Karpas-422 (cell line): ENCODE data around the gene SMIM43. TPM values are rescaled to one million over a fixed set of nuclear protein-coding genes. Genes with fewer than 3 reads are reported as not detected.
"Not testable (repeated sequence)": the region's sequence is repeated elsewhere in the genome, so short reads cannot be mapped to it uniquely, and the experiment has no call there.

Source experiments
- DNase-seq: peaks from one replicate; pipeline ENCODE4 v3.0.0-alpha.2; 2015
- H2AFZ ChIP-seq: fragments of 200-600 bp; sonication (generic); 2 replicates; pipeline ENCODE4 v1.6.1; 2014; ENCODE audit warnings: antibody characterized with exemption, low read length, mixed read lengths
- H3K27ac ChIP-seq: fragments of 200-600 bp; sonication (generic); 2 replicates; pipeline ENCODE4 v1.5.1; 2014; ENCODE audit warnings: mild to moderate bottlenecking, low read length, moderate library complexity
- H3K27me3 ChIP-seq: fragments of 200-600 bp; sonication (generic); 2 replicates; pipeline ENCODE4 v1.6.1; 2014; ENCODE audit warnings: low read length, mixed read lengths
- H3K36me3 ChIP-seq: fragments of 200-600 bp; sonication (generic); 2 replicates; pipeline ENCODE4 v1.6.1; 2014; ENCODE audit warnings: low read length, mixed read lengths; ENCODE audit not compliant: insufficient read depth
- H3K4me1 ChIP-seq: fragments of 200-600 bp; sonication (generic); 2 replicates; pipeline ENCODE4 v1.6.1; 2014; ENCODE audit warnings: mild to moderate bottlenecking, low read length, mixed read lengths
- H3K4me2 ChIP-seq: fragments of 200-600 bp; sonication (generic); 2 replicates; pipeline ENCODE4 v1.6.1; 2014; ENCODE audit warnings: low read length, low read depth, mild to moderate bottlenecking; ENCODE audit not compliant: poor library complexity, severe bottlenecking
- H3K4me3 ChIP-seq: fragments of 200-600 bp; sonication (generic); 2 replicates; pipeline ENCODE4 v1.5.1; 2014; ENCODE audit warnings: mild to moderate bottlenecking, antibody characterized with exemption, low read length, mixed read lengths
- H3K79me2 ChIP-seq: fragments of 200-600 bp; sonication (generic); 2 replicates; pipeline ENCODE4 v1.6.1; 2014; ENCODE audit warnings: mild to moderate bottlenecking, low read length, mixed read lengths
- H3K9ac ChIP-seq: fragments of 200-600 bp; sonication (generic); 2 replicates; pipeline ENCODE4 v1.6.0; 2014; ENCODE audit warnings: low read length
- H3K9me2 ChIP-seq: fragments of 200-600 bp; sonication (generic), shearing (Covaris generic); replicated peaks from 2 replicates; pipeline ENCODE4 v1.6.0; 2014; ENCODE audit warnings: mild to moderate bottlenecking, low read length, moderate library complexity; ENCODE audit not compliant: insufficient read depth
- H3K9me3 ChIP-seq: fragments of 300-700, 200-600 bp; sonication (generic); 2 replicates; pipeline ENCODE4 v1.6.1; 2014; ENCODE audit warnings: low read length, mixed read lengths
- H4K20me1 ChIP-seq: fragments of 200-600 bp; sonication (generic); 2 replicates; pipeline ENCODE4 v1.6.1; 2014; ENCODE audit warnings: mild to moderate bottlenecking, antibody characterized with exemption, low read length, low read depth; ENCODE audit not compliant: insufficient read depth
- total RNA-seq: library from RNA; depleted of rRNA; stranded (reverse); fragments of >200 nt; shearing (Covaris generic); gene quantifications from 2 replicates; pipeline ENCODE4 v1.2.3, GENCODE V29; 2014; ENCODE audit warnings: low replicate concordance

Gene SMIM43
- total RNA-seq, 1 experiment from 2014 or later, result not detected

DNA sequence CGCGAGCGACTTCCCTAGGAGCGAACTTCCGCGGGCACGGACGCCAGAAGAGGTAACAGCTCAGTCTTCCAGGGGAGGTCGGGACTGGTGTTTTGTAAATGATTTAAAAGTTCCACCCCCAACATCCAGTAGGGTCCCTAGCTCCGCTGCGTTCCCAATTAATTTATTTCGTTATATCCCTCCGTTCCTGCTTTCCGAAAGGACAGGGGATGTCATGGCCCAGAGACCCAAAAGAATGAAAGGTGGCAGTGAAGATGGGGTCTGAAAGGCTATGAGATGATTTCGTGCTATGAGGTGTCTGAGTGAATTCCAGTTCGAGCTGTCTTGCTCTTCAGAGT, 373 bp upstream of the SMIM43 start:
- Histone ChIP-seq H3K4me3 (no peak overlapping the region), H3K9ac (no peak overlapping the region)

DNA sequence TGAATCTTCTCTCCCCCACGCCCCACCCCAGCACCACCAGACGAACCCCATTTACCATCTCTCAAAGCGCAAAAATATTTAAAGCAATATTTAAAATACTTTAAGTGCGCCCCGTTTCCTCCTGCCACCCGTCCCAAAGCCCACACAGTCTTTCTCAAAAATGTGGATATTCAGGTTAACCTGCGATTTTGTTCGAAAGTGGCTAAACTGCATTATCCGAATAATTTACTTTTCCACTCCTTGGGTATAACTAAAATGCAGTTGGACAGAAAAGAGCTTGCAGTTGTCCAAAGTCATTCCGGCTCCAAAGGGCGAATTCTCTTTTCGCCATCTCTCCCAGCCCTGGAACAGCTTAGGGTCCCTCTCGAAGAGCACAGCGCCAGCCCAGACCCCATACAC, 662 bp downstream of the SMIM43 start:
- no peaks in the 10 kb centered on the region for H3K9me3 ChIP-seq
- no peak overlapping the region for H3K4me2 ChIP-seq
- H3K4me1 ChIP-seq, result no peaks in the 10 kb centered on the region
- no peak overlapping the region for H3K9ac ChIP-seq
- no peaks in the 10 kb centered on the region for H3K36me3 ChIP-seq
- no peaks in the 10 kb centered on the region for H3K9me2 ChIP-seq
- no peaks in the 10 kb centered on the region for H4K20me1 ChIP-seq
- H3K79me2 ChIP-seq, result no peaks in the 10 kb centered on the region
- no peak overlapping the region for H3K27ac ChIP-seq
- no peak for DNase-seq
- H2AFZ ChIP-seq, result no peak overlapping the region
- no peak overlapping the region for H3K4me3 ChIP-seq
- no peaks in the 10 kb centered on the region for H3K27me3 ChIP-seq

More for the DNA sequence above, 373 bp upstream of the SMIM43 start:
- no peaks in the 10 kb centered on the region for H3K4me1 ChIP-seq
- H3K36me3 ChIP-seq, result no peaks in the 10 kb centered on the region
- no peak for DNase-seq
- no peaks in the 10 kb centered on the region for H3K79me2 ChIP-seq
- H3K4me2 ChIP-seq, result no peak overlapping the region
- H4K20me1 ChIP-seq, result no peaks in the 10 kb centered on the region
- H3K9me2 ChIP-seq, result no peaks in the 10 kb centered on the region
- H3K27me3 ChIP-seq, result no peaks in the 10 kb centered on the region
- no peak overlapping the region for H2AFZ ChIP-seq
- H3K27ac ChIP-seq, result no peak overlapping the region
- H3K9me3 ChIP-seq, result no peaks in the 10 kb centered on the region

DNA sequence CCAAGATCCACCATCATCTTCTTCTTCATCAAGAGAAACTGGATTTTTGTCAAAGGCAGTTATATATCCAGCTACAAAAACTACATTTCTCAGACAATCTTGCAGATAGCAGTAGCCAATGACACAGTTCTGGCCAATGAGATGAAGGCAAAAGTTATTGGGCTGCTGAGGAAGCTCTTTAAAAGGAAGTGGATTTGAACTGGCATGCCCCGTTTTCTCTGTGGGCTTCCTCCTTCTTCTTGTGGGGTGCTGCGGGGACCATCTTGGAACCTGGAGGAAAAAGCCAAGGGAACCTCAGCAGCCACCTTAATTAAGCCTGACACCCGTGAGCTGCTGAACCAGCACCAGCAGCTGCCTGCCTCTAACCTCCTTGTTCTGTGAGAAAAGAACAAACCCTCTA, 4.8 kb downstream of the SMIM43 start:
- Histone ChIP-seq H3K9me2 (no peaks in the 10 kb centered on the region), H3K4me3 (no peak overlapping the region), H3K4me1 (no peaks in the 10 kb centered on the region), H3K4me2 (peak overlapping the region; percentile 18), H3K27me3 (no peaks in the 10 kb centered on the region), H3K9me3 (no peaks in the 10 kb centered on the region), H3K27ac (no peak overlapping the region), H3K36me3 (no peaks in the 10 kb centered on the region), H3K9ac (no peak overlapping the region), H4K20me1 (no peaks in the 10 kb centered on the region), H3K79me2 (no peaks in the 10 kb centered on the region), H2AFZ (peak overlapping the region; percentile 53; the same call in 1 of the 2 replicates)
- no peak for DNase-seq

DNA sequence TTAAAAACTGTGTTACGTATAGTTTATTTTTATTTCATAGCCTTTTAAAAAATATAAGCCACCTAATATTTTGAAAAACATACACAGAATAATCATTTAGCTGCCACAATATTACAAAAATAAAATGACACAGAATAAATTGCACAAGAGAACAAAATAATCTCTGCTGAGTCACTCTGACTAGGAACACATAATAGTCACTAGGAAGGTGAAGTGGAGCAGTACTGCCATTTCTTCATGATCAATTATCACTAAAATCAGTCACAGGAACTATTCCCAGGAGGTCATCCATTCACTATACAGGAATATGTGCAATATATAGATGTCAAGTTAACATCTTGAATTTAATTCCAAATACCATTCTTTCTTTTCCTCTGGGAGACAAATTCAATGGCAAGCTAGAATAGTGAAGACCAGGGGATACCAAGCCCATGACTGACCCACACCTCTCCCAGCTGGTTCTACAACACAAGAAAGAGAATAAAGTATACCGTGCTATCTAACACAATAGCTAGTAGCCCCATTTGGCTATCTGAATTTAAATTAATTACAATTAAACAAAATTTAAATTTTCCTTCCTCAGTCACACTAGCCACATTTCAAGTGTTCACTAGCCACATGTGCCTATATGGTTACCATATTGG, 5.9 kb downstream of the SMIM43 start:
- Histone ChIP-seq H4K20me1 (no peaks in the 10 kb centered on the region), H3K27ac (no peak overlapping the region), H3K4me2 (no peak overlapping the region), H3K36me3 (no peaks in the 10 kb centered on the region), H3K4me3 (no peak overlapping the region), H2AFZ (no peak overlapping the region), H3K9ac (no peak overlapping the region), H3K79me2 (no peaks in the 10 kb centered on the region), H3K27me3 (no peaks in the 10 kb centered on the region), H3K4me1 (no peaks in the 10 kb centered on the region), H3K9me2 (no peaks in the 10 kb centered on the region), H3K9me3 (no peaks in the 10 kb centered on the region)
- DNase-seq, result no peak

DNA sequence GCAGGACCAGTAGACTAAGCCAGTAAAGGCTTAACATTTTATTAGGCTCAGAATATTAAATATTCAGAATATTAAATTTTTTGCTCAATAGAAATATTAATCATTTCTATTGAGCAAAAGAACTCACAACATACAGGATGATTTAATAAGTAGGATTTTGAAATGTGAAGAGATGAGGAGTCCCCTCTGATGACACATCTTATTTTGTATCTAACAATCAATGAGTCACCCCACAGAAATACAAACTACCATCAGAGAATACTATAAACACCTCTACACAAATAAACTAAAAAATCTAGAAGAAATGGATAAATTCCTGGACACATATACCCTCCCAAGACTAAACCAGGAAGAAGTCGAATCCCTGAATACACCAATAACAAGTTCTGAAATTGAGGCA, 12.8 kb downstream of the SMIM43 start:
- not testable (repeated sequence) for H3K27me3 ChIP-seq, H3K4me2 ChIP-seq, H3K9me2 ChIP-seq, H3K4me1 ChIP-seq, H3K9ac ChIP-seq, H2AFZ ChIP-seq, H3K79me2 ChIP-seq, H3K36me3 ChIP-seq, H3K4me3 ChIP-seq, H3K27ac ChIP-seq, DNase-seq, H4K20me1 ChIP-seq, H3K9me3 ChIP-seq

DNA sequence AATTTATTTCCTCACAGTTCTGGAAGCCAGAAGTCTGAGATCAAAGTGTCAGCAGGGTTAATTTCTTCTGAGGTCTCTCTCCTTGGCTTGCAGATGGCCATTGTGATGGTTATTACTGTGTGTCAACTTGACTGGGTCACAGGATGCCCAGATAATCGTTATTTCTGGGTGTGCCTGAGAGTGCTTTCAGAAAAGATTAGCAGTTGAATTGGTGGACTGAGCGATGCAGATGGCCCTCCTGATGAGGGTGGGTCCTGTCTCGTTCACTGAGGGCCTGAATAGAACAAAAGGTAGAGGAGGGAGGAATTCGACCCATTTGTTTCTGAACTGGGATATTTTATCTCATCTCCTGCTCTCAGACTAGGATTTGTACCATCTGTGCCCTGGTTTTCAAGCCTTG, 15.7 kb downstream of the SMIM43 start:
- Histone ChIP-seq H4K20me1 (no peaks in the 10 kb centered on the region), H3K36me3 (no peaks in the 10 kb centered on the region), H3K27ac (no peak overlapping the region), H3K4me2 (no peak overlapping the region), H3K27me3 (no peaks in the 10 kb centered on the region), H3K79me2 (no peaks in the 10 kb centered on the region), H3K4me1 (no peaks in the 10 kb centered on the region), H3K4me3 (no peak overlapping the region), H3K9me2 (no peaks in the 10 kb centered on the region), H3K9ac (no peak overlapping the region), H3K9me3 (no peaks in the 10 kb centered on the region), H2AFZ (no peak overlapping the region)
- no peak for DNase-seq

DNA sequence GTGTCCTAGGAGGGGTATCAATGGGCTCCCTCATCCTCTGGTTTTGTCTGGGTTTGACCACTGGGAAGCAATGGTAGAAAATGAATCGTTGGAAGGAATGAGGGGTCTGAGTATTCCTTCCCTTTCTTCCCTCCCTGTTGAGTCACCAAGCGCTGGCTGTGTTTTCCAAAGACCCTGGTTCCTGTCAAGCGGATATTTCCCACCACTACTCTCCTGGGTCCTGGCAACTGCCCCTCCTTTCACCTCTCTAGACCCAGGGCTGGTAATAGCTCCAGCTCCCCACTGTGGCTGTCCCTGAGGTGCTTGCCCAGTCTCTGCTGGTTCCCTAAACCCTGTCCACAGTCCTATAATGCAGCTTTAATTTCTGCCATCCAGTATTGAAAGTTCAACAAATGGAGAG, 22.2 kb downstream of the SMIM43 start:
- Histone ChIP-seq H3K9me3 (no peaks in the 10 kb centered on the region), H3K9ac (no peak overlapping the region), H3K4me1 (peaks cover 6% of the 10 kb centered on the region; the same call in 1 of the 2 replicates), H3K9me2 (no peaks in the 10 kb centered on the region), H3K4me2 (no peak overlapping the region), H3K36me3 (no peaks in the 10 kb centered on the region), H3K27ac (no peak overlapping the region), H4K20me1 (no peaks in the 10 kb centered on the region), H3K27me3 (0 out of 2 replicates have a peak, but pooled peaks cover 3% of the 10 kb centered on the region), H3K79me2 (no peaks in the 10 kb centered on the region), H2AFZ (no peak overlapping the region), H3K4me3 (no peak overlapping the region)
- DNase-seq, result no peak

DNA sequence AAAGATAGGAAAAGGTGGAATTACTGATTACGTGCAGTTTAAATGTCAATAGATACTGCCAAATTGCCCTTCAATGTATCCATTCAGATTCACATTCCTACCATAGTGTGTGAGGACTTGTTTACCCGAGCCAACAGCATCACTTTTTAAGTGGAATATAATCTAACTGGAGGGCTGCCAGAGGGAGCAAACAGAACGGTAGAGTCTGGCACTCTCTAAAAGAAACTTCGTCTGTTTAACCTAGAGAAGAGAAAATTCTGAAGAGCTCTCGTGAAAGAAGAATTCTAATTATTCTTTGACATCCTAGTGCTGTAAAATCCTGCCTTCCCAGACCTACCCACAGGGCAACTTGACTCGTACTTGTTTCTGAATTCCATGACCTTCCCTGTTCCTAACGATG, 23.2 kb downstream of the SMIM43 start:
- DNase-seq, result no peak
- Histone ChIP-seq H3K27me3 (0 out of 2 replicates have a peak, but pooled peaks cover 3% of the 10 kb centered on the region), H4K20me1 (no peaks in the 10 kb centered on the region), H3K36me3 (no peaks in the 10 kb centered on the region), H3K79me2 (no peaks in the 10 kb centered on the region), H3K27ac (no peak overlapping the region), H3K9ac (no peak overlapping the region), H2AFZ (no peak overlapping the region), H3K4me3 (no peak overlapping the region), H3K9me3 (no peaks in the 10 kb centered on the region), H3K4me2 (no peak overlapping the region), H3K4me1 (peaks cover 6% of the 10 kb centered on the region; the same call in 1 of the 2 replicates), H3K9me2 (no peaks in the 10 kb centered on the region)
